Type B pancreatic cell (in vitro differentiated cells): ENCODE measurements around the gene TMEM215. TPM values are rescaled to one million over a fixed set of nuclear protein-coding genes. Genes with fewer than 3 reads are reported as not detected.

ENCODE experiments used
- total RNA-seq: library from RNA; stranded (reverse); gene quantifications from 2 replicates; pipeline ENCODE4 v1.2.1, GENCODE V29; 2021; ENCODE audit warnings: low replicate concordance

The TMEM215 gene
- total RNA-seq, 1 donor from 2014 or later: 0.27 TPM

Other genes with a start within 250 kb of the TMEM215 start
- gene SMIM27, start 231.2 kb upstream of the TMEM215 start, total RNA-seq: 9.1 and 12.7 TPM in 2 replicates
- 16.7 and 18.4 TPM in 2 replicates for gene TOPORS, start 231.0 kb upstream of the TMEM215 start, total RNA-seq
- gene NDUFB6, start 210.4 kb upstream of the TMEM215 start, total RNA-seq: 42.9 and 45.6 TPM in 2 replicates
- not detected in 2 replicates for gene TAF1L, start 147.9 kb upstream of the TMEM215 start, total RNA-seq
- 34.5 and 34.6 TPM in 2 replicates for gene APTX, start 218.1 kb downstream of the TMEM215 start, total RNA-seq
- 189 and 223 TPM in 2 replicates for gene DNAJA1, start 241.7 kb downstream of the TMEM215 start, total RNA-seq